ENCODE measurements around the gene TIMM23.
"Not testable (repeated sequence)": the region's sequence is repeated elsewhere in the genome, so short reads cannot be mapped to it uniquely, and the experiment has no call there.

The TIMM23 gene

DNA sequence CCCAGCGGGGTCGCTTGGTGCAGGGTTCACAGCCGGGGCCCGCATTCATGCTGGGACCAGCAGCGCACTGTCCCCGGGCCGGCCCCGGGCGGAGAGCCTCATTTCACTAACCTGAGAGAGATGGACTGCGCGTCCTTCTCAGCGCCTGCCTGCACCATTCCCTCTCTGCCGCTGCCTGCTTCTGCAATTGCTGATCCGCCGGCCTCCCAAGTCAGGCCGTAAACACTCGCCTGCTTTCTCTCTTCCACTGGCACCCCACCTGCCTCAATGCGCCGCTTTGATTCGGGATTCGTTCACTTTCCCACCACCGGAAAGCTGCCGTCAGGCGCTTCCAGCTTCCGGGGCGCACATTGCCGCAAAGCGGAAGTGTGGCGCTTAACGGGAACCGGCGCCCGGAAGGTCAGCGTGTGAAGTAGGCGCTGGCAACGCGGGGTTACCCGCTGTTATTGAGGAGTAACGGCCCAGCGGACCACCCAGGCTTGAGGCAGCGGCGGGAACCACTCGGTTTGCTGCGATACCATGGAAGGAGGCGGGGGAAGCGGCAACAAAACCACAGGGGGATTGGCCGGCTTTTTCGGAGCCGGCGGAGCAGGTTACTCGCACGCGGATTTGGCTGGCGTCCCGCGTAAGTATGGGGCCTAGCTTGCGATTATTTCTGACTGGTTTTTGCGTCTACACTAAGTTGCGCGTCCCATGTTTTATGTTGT is at the start of gene TIMM23:
TSS of gene TIMM23 (plus strand) at position 384 of the 707 bp plus-strand sequence. CDS start at position 520, 136 bp downstream.
- peak; percentile 64 to 79 (median 75) for DNase-seq (ENCODE audit: low read depth in 3 of 3)

DNA sequence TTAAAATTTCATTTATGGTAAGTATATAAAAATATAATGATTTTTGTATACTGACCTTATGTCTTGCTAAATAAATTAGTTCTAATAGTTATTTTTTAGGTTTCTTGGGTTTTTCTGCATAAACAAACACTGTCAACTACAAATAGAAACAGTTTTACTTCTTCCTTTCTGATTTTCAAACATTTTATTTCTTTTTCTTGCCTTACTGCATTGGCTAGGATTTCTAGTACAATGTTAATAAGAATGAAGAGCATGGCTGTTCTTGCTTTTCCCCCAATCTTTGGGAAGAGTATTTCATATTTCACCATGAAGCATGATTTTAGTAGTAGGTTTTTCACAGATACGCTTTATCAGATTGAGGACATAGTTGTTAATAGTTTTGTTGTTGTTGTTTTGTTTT is 45.5 kb upstream of the TIMM23 start:
- DNase-seq (ENCODE audit: low read depth in 3 of 3), result not testable (repeated sequence)

- not testable (repeated sequence) for DNase-seq (ENCODE audit: low read depth in 3 of 3)
Observed at GRCh38 chr10:45931305-45931704, 41.0 kb upstream of the TIMM23 start.

- DNase-seq (ENCODE audit: low read depth in 3 of 3), result not testable (repeated sequence)
Observed at GRCh38 chr10:45934788-45935187, 37.5 kb upstream of the TIMM23 start.

- not testable (repeated sequence) for DNase-seq (ENCODE audit: low read depth in 3 of 3)
Observed at GRCh38 chr10:45939176-45939697, 33.1 kb upstream of the TIMM23 start.

DNA sequence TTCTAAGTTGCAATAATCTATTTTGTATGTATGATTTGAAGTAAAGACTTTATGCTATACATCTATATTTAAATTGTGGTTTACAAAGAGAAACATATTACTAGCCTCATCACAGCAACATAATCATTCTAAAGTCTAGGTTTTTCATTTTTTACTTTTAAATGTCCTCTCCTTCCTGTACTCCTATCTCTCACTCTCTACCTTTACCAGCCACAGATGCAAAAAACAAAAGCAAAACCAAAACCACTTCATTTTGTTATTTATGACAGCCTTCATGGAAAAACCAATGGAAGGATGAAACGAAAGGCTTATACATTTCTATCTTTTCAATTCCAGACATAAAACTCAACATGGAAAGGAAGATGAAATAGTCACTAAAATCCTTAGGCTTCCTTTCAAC is 31.1 kb upstream of the TIMM23 start:
- not testable (repeated sequence) for DNase-seq (ENCODE audit: low read depth in 3 of 3)

DNA sequence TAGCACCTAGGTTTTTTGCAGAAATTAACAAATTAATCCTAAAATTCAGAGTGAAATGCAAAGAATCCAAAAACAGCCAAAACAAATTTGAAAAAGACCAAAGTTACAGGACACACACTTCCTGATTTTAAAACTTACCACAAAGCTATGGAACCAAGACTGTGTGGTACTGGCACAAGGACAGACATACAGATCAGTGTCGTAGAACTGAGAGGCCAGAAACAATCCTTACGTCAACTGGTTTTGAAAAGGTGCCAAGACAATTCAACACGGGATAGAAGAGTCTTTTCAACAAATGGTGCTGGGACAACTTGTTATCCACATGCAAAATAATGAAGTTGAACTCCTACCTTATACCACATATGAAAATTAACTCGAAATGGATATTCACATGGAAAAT is 26.8 kb upstream of the TIMM23 start:
- not testable (repeated sequence) for DNase-seq (ENCODE audit: low read depth in 3 of 3)

DNA sequence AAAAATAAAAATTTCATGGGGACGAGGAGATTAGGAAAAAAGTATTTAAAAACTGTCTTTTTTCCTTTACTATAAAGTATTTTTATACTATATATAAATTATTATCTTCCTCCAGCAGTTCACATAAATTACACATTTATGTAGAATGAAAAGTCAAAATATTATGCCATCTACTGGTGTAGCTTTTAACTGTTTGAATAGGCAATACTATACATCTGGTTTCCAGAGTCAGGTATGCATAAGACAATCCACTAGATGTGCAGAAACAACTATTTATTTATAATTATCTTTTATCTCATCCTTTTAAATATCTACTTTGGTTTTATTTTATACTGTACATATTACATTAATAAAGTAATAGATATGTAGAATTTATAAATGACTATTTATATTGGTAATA is 24.9 kb upstream of the TIMM23 start:
- not testable (repeated sequence) for DNase-seq (ENCODE audit: low read depth in 3 of 3)

- not testable (repeated sequence) for DNase-seq (ENCODE audit: low read depth in 3 of 3)
Observed at GRCh38 chr10:45948801-45949200, 23.5 kb upstream of the TIMM23 start.

DNA sequence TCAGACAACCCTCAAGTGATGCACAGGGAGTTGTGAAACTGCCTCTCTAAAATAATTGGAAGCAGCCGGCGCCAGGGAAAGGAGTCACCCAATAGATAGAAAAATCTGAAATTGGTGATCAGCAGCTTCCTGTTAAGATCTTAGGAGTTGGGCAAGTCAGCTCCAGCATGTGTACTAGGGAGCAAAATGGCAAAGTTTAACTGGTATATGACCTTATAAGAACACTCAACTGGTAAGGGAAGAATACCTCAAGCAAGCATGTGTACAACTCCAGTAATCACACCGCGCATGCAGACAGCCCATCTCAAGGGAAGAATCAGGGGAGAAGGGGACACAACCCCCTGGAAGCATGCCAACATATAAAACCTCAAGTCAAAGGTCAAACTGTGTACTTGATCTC is 17.9 kb upstream of the TIMM23 start:
- DNase-seq (ENCODE audit: low read depth in 3 of 3), result not testable (repeated sequence)

- DNase-seq (ENCODE audit: low read depth in 3 of 3), result not testable (repeated sequence)
Observed at GRCh38 chr10:45956634-45957033, 15.7 kb upstream of the TIMM23 start.

GRCh38 chr10:45957928-45958327 is 14.4 kb upstream of the TIMM23 start:
- DNase-seq (ENCODE audit: low read depth in 3 of 3), result not testable (repeated sequence)

GRCh38 chr10:45962686-45963452 is 9.4 kb upstream of the TIMM23 start:
- DNase-seq (ENCODE audit: low read depth in 3 of 3), result not testable (repeated sequence)

DNA sequence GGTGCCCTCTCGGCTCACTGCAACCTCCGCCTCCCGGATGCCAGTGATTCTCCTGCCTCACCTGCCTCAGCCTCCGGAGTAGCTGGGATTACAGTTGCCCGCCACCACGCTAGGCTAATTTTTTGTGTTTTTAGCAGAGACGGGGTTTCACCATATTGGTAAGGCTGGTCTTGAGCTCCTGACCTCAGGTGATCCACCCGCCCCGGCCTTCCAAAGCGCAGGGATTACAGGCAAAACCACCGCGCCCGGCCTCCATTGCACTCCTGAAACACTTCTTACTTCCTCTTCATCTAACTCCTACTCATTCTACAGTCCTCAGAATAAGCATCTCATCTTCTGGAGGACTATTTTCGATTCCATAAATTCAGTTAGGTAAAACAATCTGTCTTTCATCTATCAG is 1.3 kb upstream of the TIMM23 start:
- not testable (repeated sequence) for DNase-seq (ENCODE audit: low read depth in 3 of 3)

- DNase-seq (ENCODE audit: low read depth in 3 of 3), result not testable (repeated sequence)
Observed at GRCh38 chr10:45971742-45972105, 565 bp upstream of the TIMM23 start.

GRCh38 chr10:45972813-45973169 is 502 bp downstream of the TIMM23 start:
- DNase-seq (ENCODE audit: low read depth in 3 of 3), result not testable (repeated sequence)

- not testable (repeated sequence) for DNase-seq (ENCODE audit: low read depth in 3 of 3)
Observed at GRCh38 chr10:45974041-45974440, 1.8 kb downstream of the TIMM23 start.

DNA sequence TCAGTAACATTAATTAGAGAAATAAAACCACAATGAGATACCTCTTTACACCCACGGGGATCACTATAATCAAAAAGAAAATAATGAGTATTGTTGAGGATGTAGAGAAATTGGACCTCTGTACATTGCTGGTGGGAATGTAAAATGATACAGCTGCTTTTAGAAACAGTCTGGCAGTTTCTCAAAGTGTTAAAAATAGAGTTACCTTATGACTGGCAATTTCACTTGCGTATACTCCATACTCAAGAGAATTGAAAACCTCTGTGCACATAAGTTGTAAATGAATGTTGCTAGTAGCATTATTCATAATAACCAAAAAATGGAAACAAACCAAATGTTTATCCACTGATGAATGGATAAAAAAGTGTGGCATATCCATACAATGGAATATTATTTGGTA is 6.3 kb downstream of the TIMM23 start:
- not testable (repeated sequence) for DNase-seq (ENCODE audit: low read depth in 3 of 3)

DNA sequence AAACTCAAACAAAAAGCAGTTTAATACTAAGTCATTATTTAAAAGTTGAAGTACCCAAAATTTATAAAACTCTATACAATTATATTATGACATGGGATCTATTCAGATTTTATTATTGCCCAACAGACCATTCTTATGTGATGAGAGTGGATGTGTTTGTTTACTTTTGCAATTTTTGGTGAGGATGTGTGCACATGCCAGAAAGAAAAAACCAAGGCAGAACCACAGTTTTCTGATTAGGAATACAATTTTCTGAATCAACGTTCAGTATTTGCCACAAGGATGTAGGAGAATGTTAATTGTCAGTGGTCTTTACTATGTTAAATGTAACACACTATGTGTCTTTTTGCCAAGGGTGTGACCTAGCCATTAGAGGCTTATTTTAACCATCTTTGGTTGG is 9.1 kb downstream of the TIMM23 start:
- not testable (repeated sequence) for DNase-seq (ENCODE audit: low read depth in 3 of 3)

- DNase-seq (ENCODE audit: low read depth in 3 of 3), result peak in 1 of 3 donors; percentile 13
Observed at GRCh38 chr10:45983538-45984186, 11.4 kb downstream of the TIMM23 start.

- not testable (repeated sequence) for DNase-seq (ENCODE audit: low read depth in 3 of 3)
Observed at GRCh38 chr10:45984473-45984872, 12.2 kb downstream of the TIMM23 start.

GRCh38 chr10:45985590-45985989 is 13.3 kb downstream of the TIMM23 start:
- DNase-seq (ENCODE audit: low read depth in 3 of 3), result not testable (repeated sequence)

Measured in stimulated activated CD4-positive, alpha-beta T cell treated with anti-CD3 and anti-CD28 coated beads, TNF-alpha, amount 100 ng/mL, for 48 hours (primary cell).